ENCODE measurements around the gene TMEM209. TPM values are rescaled to one million over a fixed set of nuclear protein-coding genes. Genes with fewer than 3 reads are reported as not detected.
"Not testable (repeated sequence)": the region's sequence is repeated elsewhere in the genome, so short reads cannot be mapped to it uniquely, and the experiment has no call there.

TMEM209 gene
- total and polyA plus RNA-seq, 3 experiments from 2014 or later, result 43.1 to 55.7 (median 52.1) TPM

DNA sequence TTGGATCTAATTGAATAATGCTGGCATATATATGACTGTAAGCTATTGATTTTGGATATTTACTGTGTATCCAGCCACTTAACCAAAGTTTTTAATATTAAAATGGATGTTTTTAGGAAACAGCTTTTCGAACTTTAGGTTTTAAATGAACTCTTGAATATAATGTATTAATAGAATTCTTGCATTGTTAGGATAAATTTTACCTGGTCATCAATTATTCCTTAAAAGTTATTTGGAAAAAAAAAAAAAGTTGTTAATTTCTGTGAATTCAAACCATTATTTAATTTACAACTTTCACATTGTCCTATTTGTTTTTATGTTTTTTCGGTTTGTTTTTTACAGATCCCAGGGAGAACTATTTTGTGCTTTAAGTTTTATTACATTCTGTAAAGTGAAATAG lies 9.8 kb downstream of the TMEM209 start:
- Mint-ChIP-seq H3K27ac (no peak overlapping the region), H3K4me3 (no peak overlapping the region), H3K36me3 (peaks cover 0 to 70% (median 9%) of the 10 kb centered on the region in 3 donors), H3K4me1 (peaks cover 8 to 16% (median 16%) of the 10 kb centered on the region in 3 donors), H3K27me3 (no peaks in the 10 kb centered on the region), H3K9me3 (no peaks in the 10 kb centered on the region)
- Histone ChIP-seq H3K4me3 (ENCODE audit: low read length) (no peak overlapping the region), H3K27me3 (ENCODE audit: insufficient read depth, low read length, poor library complexity, severe bottlenecking) (no peaks in the 10 kb centered on the region), H3K4me1 (ENCODE audit: insufficient read depth, low read length) (no peaks in the 10 kb centered on the region), H3K36me3 (ENCODE audit: insufficient read depth, low read length) (peaks cover 11% of the 10 kb centered on the region), H3K27ac (ENCODE audit: low read depth, low read length) (no peak overlapping the region), H3K9me3 (ENCODE audit: low read length) (no peaks in the 10 kb centered on the region)
- DNase-seq, result no peak
- POLR2A ChIA-PET, result interaction anchor here (0.7 kb wide), 1 partner anchor 10 kb away, joined by 3 read pairs; the partner anchor contains the start of gene TMEM209
- CTCF ChIA-PET, result no interaction called here

DNA sequence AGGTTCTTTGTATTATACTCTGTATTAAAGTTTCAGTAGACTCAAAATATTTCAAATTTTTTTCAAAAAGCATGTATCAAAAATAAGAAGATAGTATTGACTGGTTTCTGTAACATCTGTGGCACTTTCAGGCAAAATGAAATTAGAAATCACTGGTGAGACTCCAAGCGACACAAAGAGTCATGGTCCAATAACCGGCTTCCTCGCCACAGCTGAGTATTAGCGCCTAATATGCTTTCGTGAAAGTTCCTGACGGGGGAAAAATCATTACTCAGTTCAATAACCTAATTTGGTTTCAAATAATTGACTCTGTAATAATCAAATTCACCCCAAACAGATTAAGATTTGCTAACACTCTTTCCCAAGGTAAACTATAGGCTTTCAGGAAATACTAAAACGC lies 13.4 kb downstream of the TMEM209 start:
- Mint-ChIP-seq H3K27me3 (no peaks in the 10 kb centered on the region), H3K4me3 (no peak overlapping the region), H3K9me3 (no peaks in the 10 kb centered on the region), H3K27ac (no peak overlapping the region), H3K4me1 (peaks cover 4 to 12% (median 10%) of the 10 kb centered on the region in 3 donors), H3K36me3 (peaks cover 0 to 69% (median 11%) of the 10 kb centered on the region in 3 donors)
- H3K4me1 ChIP-seq (ENCODE audit: insufficient read depth, low read length), result no peaks in the 10 kb centered on the region
- peaks cover 7% of the 10 kb centered on the region for H3K36me3 ChIP-seq (ENCODE audit: insufficient read depth, low read length)
- DNase-seq, result no peak
- ChIA-PET CTCF (interaction anchor here (1.2 kb wide), 1 partner anchor 14 kb away, joined by 3 read pairs; the partner anchor contains the start of gene TMEM209), POLR2A (no interaction called here)
- H3K27ac ChIP-seq (ENCODE audit: low read depth, low read length), result no peak overlapping the region
- H3K27me3 ChIP-seq (ENCODE audit: insufficient read depth, low read length, poor library complexity, severe bottlenecking), result no peaks in the 10 kb centered on the region
- H3K9me3 ChIP-seq (ENCODE audit: low read length), result no peaks in the 10 kb centered on the region
- no peak overlapping the region for H3K4me3 ChIP-seq (ENCODE audit: low read length)

DNA sequence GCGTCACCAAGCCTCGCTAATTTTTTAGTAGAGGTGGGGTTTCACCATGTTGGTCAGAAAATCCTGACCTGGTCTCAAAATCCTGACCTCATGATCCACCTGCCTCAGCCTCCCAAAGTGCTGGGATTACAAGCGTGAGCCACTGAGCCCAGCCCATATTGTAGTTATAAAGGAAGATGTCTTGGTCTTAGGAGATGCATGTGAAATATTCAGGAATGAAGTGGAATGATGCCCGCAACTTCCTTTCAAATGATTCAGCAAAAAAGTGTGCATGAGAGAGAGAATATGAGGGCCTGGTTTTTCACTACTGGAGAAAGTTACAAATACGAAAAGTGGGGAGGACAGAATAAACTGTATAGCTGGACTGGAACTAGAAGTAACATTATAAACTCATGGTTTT lies 15.9 kb downstream of the TMEM209 start:
- peaks cover 28% of the 10 kb centered on the region for H3K36me3 ChIP-seq (ENCODE audit: insufficient read depth, low read length)
- no peaks in the 10 kb centered on the region for H3K9me3 Mint-ChIP-seq
- H3K4me1 ChIP-seq (ENCODE audit: insufficient read depth, low read length), result no peaks in the 10 kb centered on the region
- H3K36me3 Mint-ChIP-seq, result peaks cover 5 to 66% (median 15%) of the 10 kb centered on the region in 3 donors
- no peak for DNase-seq
- H3K4me3 ChIP-seq (ENCODE audit: low read length), result no peak overlapping the region
- CTCF ChIA-PET, result no interaction called here
- no peaks in the 10 kb centered on the region for H3K27me3 ChIP-seq (ENCODE audit: insufficient read depth, low read length, poor library complexity, severe bottlenecking)
- no peak overlapping the region for H3K4me3 Mint-ChIP-seq
- H3K27me3 Mint-ChIP-seq, result no peaks in the 10 kb centered on the region
- POLR2A ChIA-PET, result no interaction called here
- H3K9me3 ChIP-seq (ENCODE audit: low read length), result no peaks in the 10 kb centered on the region
- no peak overlapping the region for H3K27ac ChIP-seq (ENCODE audit: low read depth, low read length)
- no peak overlapping the region for H3K27ac Mint-ChIP-seq
- H3K4me1 Mint-ChIP-seq, result peaks cover 8 to 14% (median 13%) of the 10 kb centered on the region in 3 donors

DNA sequence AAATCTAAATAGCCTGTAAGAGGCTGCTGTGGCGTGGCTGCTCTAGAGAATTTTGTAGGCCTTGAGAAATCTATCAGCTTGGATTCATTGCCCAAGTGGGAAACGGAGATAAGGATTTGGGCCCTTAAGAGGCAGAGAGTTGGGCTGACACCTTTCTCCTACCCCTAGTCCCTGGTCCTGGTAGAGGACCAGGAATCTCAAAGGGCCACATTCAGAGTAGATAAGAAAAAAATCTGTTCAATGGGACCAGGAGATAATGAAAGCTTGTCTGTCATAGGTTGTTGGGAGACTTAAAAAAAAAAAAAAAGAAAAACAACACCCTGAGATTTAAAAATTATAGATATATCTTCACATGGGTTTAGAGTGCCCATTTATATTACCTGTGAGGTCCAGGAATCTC lies 17.8 kb downstream of the TMEM209 start:
- Mint-ChIP-seq H3K4me1 (peaks cover 8 to 14% (median 13%) of the 10 kb centered on the region in 3 donors), H3K27me3 (no peaks in the 10 kb centered on the region), H3K36me3 (peaks cover 8 to 68% (median 21%) of the 10 kb centered on the region in 3 donors), H3K4me3 (no peak overlapping the region), H3K27ac (peak overlapping the region in 2 of 8 donors; percentile 32 to 69), H3K9me3 (no peaks in the 10 kb centered on the region)
- no peaks in the 10 kb centered on the region for H3K4me1 ChIP-seq (ENCODE audit: insufficient read depth, low read length)
- DNase-seq, result no peak
- no peaks in the 10 kb centered on the region for H3K9me3 ChIP-seq (ENCODE audit: low read length)
- ChIA-PET POLR2A (no interaction called here), CTCF (no interaction called here)
- H3K4me3 ChIP-seq (ENCODE audit: low read length), result no peak overlapping the region
- peaks cover 25% of the 10 kb centered on the region for H3K36me3 ChIP-seq (ENCODE audit: insufficient read depth, low read length)
- no peaks in the 10 kb centered on the region for H3K27me3 ChIP-seq (ENCODE audit: insufficient read depth, low read length, poor library complexity, severe bottlenecking)
- H3K27ac ChIP-seq (ENCODE audit: low read depth, low read length), result no peak overlapping the region

DNA sequence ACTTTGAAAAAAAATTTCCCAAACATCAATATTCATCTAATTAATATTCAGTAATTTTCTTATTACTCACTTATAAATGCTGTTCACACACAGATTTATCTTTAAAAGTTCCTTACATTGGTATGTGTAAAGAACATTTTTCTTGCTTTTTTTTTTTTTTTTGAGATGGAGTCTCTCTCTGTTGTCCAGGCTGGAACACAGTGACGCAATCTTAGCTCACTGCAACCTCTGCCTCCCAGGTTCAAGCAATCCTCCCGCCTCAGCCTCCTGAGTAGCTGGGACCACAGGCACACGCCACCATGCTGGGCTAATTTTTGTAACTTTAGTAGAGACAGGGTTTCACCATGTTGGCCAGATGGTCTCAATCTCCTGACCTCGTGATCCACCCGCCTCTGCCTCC lies 20.9 kb downstream of the TMEM209 start:
- DNase-seq; H3K4me3 ChIP-seq (ENCODE audit: low read length); H3K27me3 Mint-ChIP-seq; H3K27ac Mint-ChIP-seq; H3K4me3 Mint-ChIP-seq; H3K27ac ChIP-seq (ENCODE audit: low read depth, low read length); CTCF ChIA-PET; H3K27me3 ChIP-seq (ENCODE audit: insufficient read depth, low read length, poor library complexity, severe bottlenecking); H3K4me1 ChIP-seq (ENCODE audit: insufficient read depth, low read length); H3K9me3 ChIP-seq (ENCODE audit: low read length); POLR2A ChIA-PET; H3K9me3 Mint-ChIP-seq: not testable (repeated sequence)
- Mint-ChIP-seq H3K36me3 (peaks cover 8 to 68% (median 24%) of the 10 kb centered on the region in 3 donors), H3K4me1 (peaks cover 10 to 25% (median 16%) of the 10 kb centered on the region in 3 donors)
- H3K36me3 ChIP-seq (ENCODE audit: insufficient read depth, low read length), result peaks cover 37% of the 10 kb centered on the region

DNA sequence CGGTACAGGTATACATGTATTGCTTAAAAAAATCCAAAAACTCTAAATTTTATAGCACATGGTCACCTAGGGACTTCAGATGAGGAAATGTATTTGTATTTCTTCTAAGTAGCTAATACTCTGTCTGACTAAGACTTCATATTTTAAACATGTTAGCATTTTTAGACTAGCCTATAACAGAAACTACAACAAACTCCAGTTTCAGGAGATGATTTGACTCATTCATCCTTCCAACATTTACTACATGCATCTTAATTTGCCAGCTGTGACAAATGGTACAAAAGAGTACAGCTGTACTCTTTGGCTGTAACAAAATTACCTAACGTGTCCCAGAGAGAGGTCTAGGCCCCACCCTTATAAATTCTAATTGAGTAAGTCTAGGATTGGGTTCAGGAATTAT lies 22.2 kb downstream of the TMEM209 start:
- DNase-seq, result no peak
- Mint-ChIP-seq H3K27me3 (no peaks in the 10 kb centered on the region), H3K4me3 (no peak overlapping the region), H3K36me3 (peaks cover 8 to 71% (median 27%) of the 10 kb centered on the region in 3 donors), H3K9me3 (no peaks in the 10 kb centered on the region), H3K4me1 (peaks cover 8 to 20% (median 10%) of the 10 kb centered on the region in 3 donors), H3K27ac (no peak overlapping the region)
- ChIA-PET CTCF (no interaction called here), POLR2A (no interaction called here)
- Histone ChIP-seq H3K27ac (ENCODE audit: low read depth, low read length) (no peak overlapping the region), H3K27me3 (ENCODE audit: insufficient read depth, low read length, poor library complexity, severe bottlenecking) (no peaks in the 10 kb centered on the region), H3K9me3 (ENCODE audit: low read length) (no peaks in the 10 kb centered on the region), H3K4me1 (ENCODE audit: insufficient read depth, low read length) (no peaks in the 10 kb centered on the region), H3K36me3 (ENCODE audit: insufficient read depth, low read length) (peaks cover 37% of the 10 kb centered on the region), H3K4me3 (ENCODE audit: low read length) (no peak overlapping the region)

DNA sequence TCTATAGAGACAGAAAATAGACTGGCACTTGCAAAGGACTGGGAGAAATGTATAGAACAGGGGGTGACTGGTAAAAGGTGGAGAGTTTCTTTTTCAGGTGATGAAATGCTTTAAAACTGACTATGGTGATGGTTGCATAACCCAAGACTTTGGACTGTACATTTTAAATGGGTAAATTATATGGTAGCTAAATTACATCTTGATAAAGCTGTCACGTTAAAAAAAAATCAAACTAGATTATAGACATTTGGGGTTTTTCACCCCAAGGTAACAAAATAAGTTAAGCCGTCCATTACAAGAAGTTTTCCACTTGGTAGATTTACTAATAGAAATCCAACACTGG lies 24.0 kb downstream of the TMEM209 start:
- DNase-seq, result no peak
- H3K27me3 ChIP-seq (ENCODE audit: insufficient read depth, low read length, poor library complexity, severe bottlenecking), result no peaks in the 10 kb centered on the region
- H3K27ac Mint-ChIP-seq, result no peak overlapping the region
- ChIA-PET POLR2A (no interaction called here), CTCF (no interaction called here)
- H3K36me3 ChIP-seq (ENCODE audit: insufficient read depth, low read length), result peaks cover 34% of the 10 kb centered on the region
- no peaks in the 10 kb centered on the region for H3K27me3 Mint-ChIP-seq
- no peaks in the 10 kb centered on the region for H3K4me1 ChIP-seq (ENCODE audit: insufficient read depth, low read length)
- no peak overlapping the region for H3K4me3 Mint-ChIP-seq
- H3K36me3 Mint-ChIP-seq, result peaks cover 8 to 71% (median 29%) of the 10 kb centered on the region in 3 donors
- H3K9me3 Mint-ChIP-seq, result no peaks in the 10 kb centered on the region
- no peak overlapping the region for H3K4me3 ChIP-seq (ENCODE audit: low read length)
- H3K27ac ChIP-seq (ENCODE audit: low read depth, low read length), result no peak overlapping the region
- H3K4me1 Mint-ChIP-seq, result peaks cover 5 to 13% (median 10%) of the 10 kb centered on the region in 3 donors
- H3K9me3 ChIP-seq (ENCODE audit: low read length), result no peaks in the 10 kb centered on the region

DNA sequence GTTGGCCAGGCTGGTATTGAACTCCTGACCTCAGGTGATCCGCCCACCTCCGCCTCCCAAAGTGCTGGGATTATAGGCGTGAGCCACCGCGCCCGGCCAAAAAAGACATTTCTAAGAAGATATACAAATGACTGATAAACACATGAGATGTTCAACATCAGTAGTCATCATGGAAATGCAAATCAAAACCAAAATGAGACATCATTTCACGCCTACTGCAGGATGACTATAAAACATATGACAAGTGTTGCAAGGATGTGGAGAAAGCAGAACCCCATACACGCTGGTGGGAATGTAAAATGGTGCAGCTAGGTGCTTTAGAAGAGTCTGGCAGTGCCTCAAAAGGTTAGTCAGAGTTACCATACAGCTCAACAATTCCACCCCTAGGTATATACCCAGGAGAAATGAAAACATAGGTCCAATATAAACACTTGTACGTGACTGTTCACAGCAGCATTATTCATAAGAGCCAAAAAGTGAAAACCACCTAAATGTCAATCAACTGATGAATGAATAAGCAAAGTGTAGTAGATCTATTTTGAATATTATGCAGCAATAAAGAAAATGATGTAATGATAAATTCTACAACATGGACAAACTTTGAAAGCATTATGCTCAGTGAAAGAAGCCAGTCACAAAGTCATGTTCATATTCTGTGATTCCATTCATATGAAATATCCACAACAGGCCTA lies 24.5 kb downstream of the TMEM209 start:
- Histone ChIP-seq H3K36me3 (ENCODE audit: insufficient read depth, low read length) (peaks cover 29% of the 10 kb centered on the region), H3K4me3 (ENCODE audit: low read length) (no peak overlapping the region), H3K9me3 (ENCODE audit: low read length) (no peaks in the 10 kb centered on the region), H3K27ac (ENCODE audit: low read depth, low read length) (no peak overlapping the region), H3K27me3 (ENCODE audit: insufficient read depth, low read length, poor library complexity, severe bottlenecking) (no peaks in the 10 kb centered on the region), H3K4me1 (ENCODE audit: insufficient read depth, low read length) (no peaks in the 10 kb centered on the region)
- H3K4me1 Mint-ChIP-seq, result peaks cover 5 to 13% (median 10%) of the 10 kb centered on the region in 3 donors
- no peaks in the 10 kb centered on the region for H3K9me3 Mint-ChIP-seq
- peaks cover 8 to 73% (median 29%) of the 10 kb centered on the region in 3 donors for H3K36me3 Mint-ChIP-seq
- H3K4me3 Mint-ChIP-seq, result no peak overlapping the region
- H3K27ac Mint-ChIP-seq, result peak overlapping the region in 1 of 8 donors; percentile 35
- POLR2A ChIA-PET, result no interaction called here
- CTCF ChIA-PET, result no interaction called here
- no peaks in the 10 kb centered on the region for H3K27me3 Mint-ChIP-seq
- DNase-seq, result no peak
